ENCODE measurements around the gene AP5S1. TPM values are rescaled to one million over a fixed set of nuclear protein-coding genes. Genes with fewer than 3 reads are reported as not detected.

The AP5S1 gene
- total RNA-seq, 1 experiment from 2014 or later: 3.9 TPM

DNA sequence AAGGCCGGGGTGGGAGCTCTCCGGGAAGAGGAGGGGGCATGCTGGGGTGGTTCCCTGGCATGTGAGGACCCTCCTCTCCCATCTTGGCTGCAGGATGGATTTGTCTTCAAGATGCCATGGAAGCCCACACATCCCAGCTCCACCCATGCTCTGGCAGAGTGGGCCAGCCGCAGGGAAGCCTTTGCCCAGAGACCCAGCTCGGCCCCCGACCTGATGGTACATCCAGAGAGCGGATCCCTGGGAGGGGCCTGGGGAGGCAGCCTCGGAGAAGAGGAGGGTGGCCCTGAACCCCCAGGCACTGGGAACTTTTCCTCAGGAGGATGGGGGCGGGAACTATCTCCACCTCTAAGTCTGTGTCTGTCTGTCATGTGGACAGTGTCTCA lies 19.5 kb upstream of the AP5S1 start:
- Histone ChIP-seq H3K4me1 (ENCODE audit: insufficient read depth, low read length) (no peaks in the 10 kb centered on the region; the same call in 1 of the 2 replicates), H2AFZ (ENCODE audit: low read length) (no peak overlapping the region), H3K14ac (ENCODE audit: insufficient read depth, low read length) (no peak overlapping the region), H2AK5ac (ENCODE audit: insufficient read length, low read length) (no peak overlapping the region), H3K27me3 (ENCODE audit: insufficient read depth, low read length) (no peaks in the 10 kb centered on the region), H3K23me2 (ENCODE audit: insufficient read length, low read depth, low read length, poor library complexity, severe bottlenecking) (peaks cover 14% of the 10 kb centered on the region), H3K27ac (ENCODE audit: insufficient read length, low read depth, low read length) (no peak overlapping the region), H2BK20ac (ENCODE audit: low read depth, low read length, poor library complexity, severe bottlenecking) (no peak overlapping the region), H3K4ac (ENCODE audit: low read depth, low read length) (no peak overlapping the region), H4K5ac (ENCODE audit: insufficient read length, low read depth, low read length) (no peak overlapping the region), H2BK5ac (ENCODE audit: insufficient read length, low read length) (no peak overlapping the region), H3T11ph (ENCODE audit: low read length) (no peak overlapping the region), H3K23ac (ENCODE audit: insufficient read length, low read depth, low read length) (no peak overlapping the region), H2BK12ac (ENCODE audit: insufficient read length, low read depth, low read length) (no peak overlapping the region), H3K18ac (ENCODE audit: insufficient read length, low read depth, low read length) (no peak overlapping the region), H2BK15ac (ENCODE audit: low read depth, low read length) (no peak overlapping the region), H3K79me2 (ENCODE audit: insufficient read depth, low read length) (no peaks in the 10 kb centered on the region), H3K56ac (ENCODE audit: insufficient read length, low read depth, low read length) (no peak overlapping the region), H4K8ac (replicated peaks; ENCODE audit: insufficient read length, low read depth, low read length) (no peak overlapping the region), H3K79me1 (ENCODE audit: insufficient read depth, low read depth, low read length, poor library complexity, severe bottlenecking) (no peaks in the 10 kb centered on the region), H3K9me3 (ENCODE audit: control insufficient read depth, low read depth, low read length) (no peaks in the 10 kb centered on the region), H3K9ac (ENCODE audit: extremely low read depth, insufficient read length, low read length) (no peak overlapping the region), H4K20me1 (ENCODE audit: control insufficient read depth, insufficient read depth, insufficient read length) (no peaks in the 10 kb centered on the region), H2BK120ac (ENCODE audit: low read depth, low read length, poor library complexity, severe bottlenecking) (no peak overlapping the region), H3K4me2 (ENCODE audit: insufficient read depth, insufficient read length, low read length) (no peak overlapping the region), H4K91ac (ENCODE audit: insufficient read length, low read depth, low read length) (no peak overlapping the region)
- Mint-ChIP-seq H3K27ac (no peak overlapping the region), H3K27me3 (ENCODE audit: low read depth) (peaks cover 7% of the 10 kb centered on the region; the same call in 1 of the 2 replicates), H3K4me3 (no peak overlapping the region; a peak in 1 of 5 replicates), H3K4me1 (peaks cover 42 to 54% of the 10 kb centered on the region in 2 experiments), H3K9me3 (no peaks in the 10 kb centered on the region), H3K36me3 (ENCODE audit: insufficient read depth in 1 of 3, low read depth in 3 of 3) (peaks cover 30 to 51% (median 46%) of the 10 kb centered on the region in 3 experiments)
- WGBS (ENCODE audit: extremely low coverage, insufficient read length, low lambda C conversion rate): no CpG with 5 or more reads among the region's 8 CpGs
- TF ChIP-seq, protein P1, sequence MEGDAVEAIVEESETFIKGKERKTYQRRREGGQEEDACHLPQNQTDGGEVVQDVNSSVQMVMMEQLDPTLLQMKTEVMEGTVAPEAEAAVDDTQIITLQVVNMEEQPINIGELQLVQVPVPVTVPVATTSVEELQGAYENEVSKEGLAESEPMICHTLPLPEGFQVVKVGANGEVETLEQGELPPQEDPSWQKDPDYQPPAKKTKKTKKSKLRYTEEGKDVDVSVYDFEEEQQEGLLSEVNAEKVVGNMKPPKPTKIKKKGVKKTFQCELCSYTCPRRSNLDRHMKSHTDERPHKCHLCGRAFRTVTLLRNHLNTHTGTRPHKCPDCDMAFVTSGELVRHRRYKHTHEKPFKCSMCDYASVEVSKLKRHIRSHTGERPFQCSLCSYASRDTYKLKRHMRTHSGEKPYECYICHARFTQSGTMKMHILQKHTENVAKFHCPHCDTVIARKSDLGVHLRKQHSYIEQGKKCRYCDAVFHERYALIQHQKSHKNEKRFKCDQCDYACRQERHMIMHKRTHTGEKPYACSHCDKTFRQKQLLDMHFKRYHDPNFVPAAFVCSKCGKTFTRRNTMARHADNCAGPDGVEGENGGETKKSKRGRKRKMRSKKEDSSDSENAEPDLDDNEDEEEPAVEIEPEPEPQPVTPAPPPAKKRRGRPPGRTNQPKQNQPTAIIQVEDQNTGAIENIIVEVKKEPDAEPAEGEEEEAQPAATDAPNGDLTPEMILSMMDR (conservative IDR thresholded peaks at IDR 0.05): no peak
- DNase-seq: no peak
